ENCODE results near the gene TSPAN17.

DNA sequence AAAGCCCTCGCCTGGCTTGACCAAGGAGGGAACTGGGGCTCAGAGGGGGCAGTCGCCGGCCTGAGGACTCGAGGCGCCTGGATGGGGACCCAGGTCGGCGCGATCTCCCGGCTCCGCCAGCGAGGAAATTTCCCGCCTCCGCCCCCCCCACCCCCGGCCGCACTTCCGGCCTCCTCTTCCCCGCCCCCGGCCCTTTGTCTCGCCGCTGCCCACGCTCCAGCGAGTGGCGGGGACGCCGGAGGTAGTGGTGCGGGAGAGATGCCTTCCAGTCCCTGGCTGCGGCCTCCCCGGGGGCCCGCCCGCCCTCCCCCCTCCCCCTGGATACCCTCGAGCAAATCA lies 36.9 kb upstream of the TSPAN17 start:
- TF ChIP-seq, protein P1, sequence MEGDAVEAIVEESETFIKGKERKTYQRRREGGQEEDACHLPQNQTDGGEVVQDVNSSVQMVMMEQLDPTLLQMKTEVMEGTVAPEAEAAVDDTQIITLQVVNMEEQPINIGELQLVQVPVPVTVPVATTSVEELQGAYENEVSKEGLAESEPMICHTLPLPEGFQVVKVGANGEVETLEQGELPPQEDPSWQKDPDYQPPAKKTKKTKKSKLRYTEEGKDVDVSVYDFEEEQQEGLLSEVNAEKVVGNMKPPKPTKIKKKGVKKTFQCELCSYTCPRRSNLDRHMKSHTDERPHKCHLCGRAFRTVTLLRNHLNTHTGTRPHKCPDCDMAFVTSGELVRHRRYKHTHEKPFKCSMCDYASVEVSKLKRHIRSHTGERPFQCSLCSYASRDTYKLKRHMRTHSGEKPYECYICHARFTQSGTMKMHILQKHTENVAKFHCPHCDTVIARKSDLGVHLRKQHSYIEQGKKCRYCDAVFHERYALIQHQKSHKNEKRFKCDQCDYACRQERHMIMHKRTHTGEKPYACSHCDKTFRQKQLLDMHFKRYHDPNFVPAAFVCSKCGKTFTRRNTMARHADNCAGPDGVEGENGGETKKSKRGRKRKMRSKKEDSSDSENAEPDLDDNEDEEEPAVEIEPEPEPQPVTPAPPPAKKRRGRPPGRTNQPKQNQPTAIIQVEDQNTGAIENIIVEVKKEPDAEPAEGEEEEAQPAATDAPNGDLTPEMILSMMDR (IDR thresholded peaks at IDR 0.05), result no peak
- TF ChIP-seq POLR2A (IDR thresholded peaks at IDR 0.05), result no peak

Measured in right lobe of liver (tissue), 4 donors.